H9 (cell line): ENCODE measurements around the gene IL12RB2. TPM values are rescaled to one million over a fixed set of nuclear protein-coding genes. Genes with fewer than 3 reads are reported as not detected.
A peak's percentile ranks its signal among the peaks of the same experiment; 100 is the strongest.

Experiments used
- DNase-seq: peaks from one replicate; pipeline ENCODE4 v3.0.0-alpha.2; 2017
- H2AFZ ChIP-seq: one replicate; pipeline ENCODE4 v1.6.1; 2013; ENCODE audit warnings: mild to moderate bottlenecking, low read length, control low read depth, moderate library complexity
- H2AK5ac ChIP-seq: 2 replicates; pipeline ENCODE4 v1.6.1; 2013; ENCODE audit warnings: low read length, control low read depth, mixed read lengths; ENCODE audit not compliant: insufficient read length
- H2BK120ac ChIP-seq: one replicate; pipeline ENCODE4 v1.6.1; 2013; ENCODE audit warnings: low read depth, mild to moderate bottlenecking, low read length, control low read depth, inconsistent platforms; ENCODE audit not compliant: poor library complexity, severe bottlenecking
- H2BK12ac ChIP-seq: 2 replicates; pipeline ENCODE4 v1.6.1; 2013; ENCODE audit warnings: low read length, control low read depth, mixed read lengths, low read depth; ENCODE audit not compliant: insufficient read length
- H2BK15ac ChIP-seq: 2 replicates; pipeline ENCODE4 v1.6.1; 2013; ENCODE audit warnings: low read depth, low read length, control low read depth
- H2BK20ac ChIP-seq: one replicate; pipeline ENCODE4 v1.6.1; 2013; ENCODE audit warnings: low read depth, mild to moderate bottlenecking, low read length, control low read depth, inconsistent platforms; ENCODE audit not compliant: poor library complexity, severe bottlenecking
- H2BK5ac ChIP-seq: 2 replicates; pipeline ENCODE4 v1.6.1; 2013; ENCODE audit warnings: low read length, control low read depth, mixed read lengths; ENCODE audit not compliant: insufficient read length
- H3K14ac ChIP-seq: 2 replicates; pipeline ENCODE4 v1.6.1; 2013; ENCODE audit warnings: low read length, control low read depth; ENCODE audit not compliant: insufficient read depth
- H3K18ac ChIP-seq: 2 replicates; pipeline ENCODE4 v1.6.1; 2013; ENCODE audit warnings: low read depth, mild to moderate bottlenecking, mixed read lengths, low read length, control low read depth; ENCODE audit not compliant: insufficient read length
- H3K23ac ChIP-seq: 2 replicates; pipeline ENCODE4 v1.6.1; 2013; ENCODE audit warnings: low read length, control low read depth, mixed read lengths, low read depth; ENCODE audit not compliant: insufficient read length
- H3K23me2 ChIP-seq: 2 replicates; pipeline ENCODE4 v1.6.1; 2013; ENCODE audit warnings: low read depth, mild to moderate bottlenecking, mixed read lengths, low read length, control low read depth; ENCODE audit not compliant: insufficient read length, poor library complexity, severe bottlenecking
- H3K27ac ChIP-seq: 2 replicates; pipeline ENCODE4 v1.5.1; 2013; ENCODE audit warnings: low read length, control low read depth, mixed read lengths, low read depth; ENCODE audit not compliant: insufficient read length
- H3K27me3 ChIP-seq: 2 replicates; pipeline ENCODE4 v1.6.1; 2013; ENCODE audit warnings: low read length, control low read depth, inconsistent platforms; ENCODE audit not compliant: insufficient read depth
- H3K4ac ChIP-seq: 2 replicates; pipeline ENCODE4 v1.6.1; 2013; ENCODE audit warnings: low read depth, mild to moderate bottlenecking, control low read depth, inconsistent platforms, low read length, moderate library complexity
- H3K4me1 ChIP-seq: 2 replicates; pipeline ENCODE4 v1.6.1; 2013; ENCODE audit warnings: low read length, control low read depth, inconsistent platforms; ENCODE audit not compliant: insufficient read depth
- H3K4me2 ChIP-seq: 2 replicates; pipeline ENCODE4 v1.6.1; 2013; ENCODE audit warnings: low read length, control low read depth, mixed read lengths; ENCODE audit not compliant: insufficient read length, insufficient read depth
- H3K56ac ChIP-seq: 2 replicates; pipeline ENCODE4 v1.6.1; 2013; ENCODE audit warnings: low read depth, mild to moderate bottlenecking, mixed read lengths, low read length, control low read depth; ENCODE audit not compliant: insufficient read length
- H3K79me1 ChIP-seq: 2 replicates; pipeline ENCODE4 v1.6.1; 2013; ENCODE audit warnings: low read depth, mild to moderate bottlenecking, moderate library complexity, low read length, control low read depth, inconsistent platforms; ENCODE audit not compliant: insufficient read depth, poor library complexity, severe bottlenecking
- H3K79me2 ChIP-seq: 2 replicates; pipeline ENCODE4 v1.6.1; 2013; ENCODE audit warnings: low read length, control low read depth, inconsistent platforms; ENCODE audit not compliant: insufficient read depth
- H3K9ac ChIP-seq: 2 replicates; pipeline ENCODE4 v1.6.1; 2013; ENCODE audit warnings: low read length, control low read depth, mixed read lengths; ENCODE audit not compliant: insufficient read length; ENCODE audit errors: extremely low read depth
- H3K9me3 ChIP-seq: one replicate; pipeline ENCODE4 v1.6.1; 2013; ENCODE audit warnings: low read depth, low read length, inconsistent platforms; ENCODE audit not compliant: control insufficient read depth
- H3T11ph ChIP-seq: one replicate; pipeline ENCODE4 v1.6.1; 2013; ENCODE audit warnings: mild to moderate bottlenecking, low read length, control low read depth, inconsistent platforms
- H4K20me1 ChIP-seq: one replicate; pipeline ENCODE4 v1.6.1; 2013; ENCODE audit not compliant: control insufficient read depth, insufficient read length, insufficient read depth
- H4K5ac ChIP-seq: 2 replicates; pipeline ENCODE4 v1.6.1; 2013; ENCODE audit warnings: low read depth, mild to moderate bottlenecking, mixed read lengths, low read length, control low read depth; ENCODE audit not compliant: insufficient read length
- H4K8ac ChIP-seq: replicated peaks from 2 replicates; pipeline ENCODE4 v1.6.1; 2013; ENCODE audit warnings: low read length, control low read depth, mixed read lengths, low read depth; ENCODE audit not compliant: insufficient read length
- H4K91ac ChIP-seq: 2 replicates; pipeline ENCODE4 v1.6.1; 2013; ENCODE audit warnings: low read depth, mild to moderate bottlenecking, moderate library complexity, mixed read lengths, low read length, control low read depth; ENCODE audit not compliant: insufficient read length
- H3K27ac Mint-ChIP-seq, 3 experiments: 2 replicates in 2 of 3; 3 replicates in 1 of 3; pipeline ENCODE4 v1.8.0; 2020 to 2021; ENCODE audit warnings: mixed read lengths in 3 of 3, mild to moderate bottlenecking in 1 of 3, moderate library complexity in 1 of 3
- H3K27me3 Mint-ChIP-seq: 2 replicates; pipeline ENCODE4 v1.8.0; 2021; ENCODE audit warnings: low read depth, mild to moderate bottlenecking, moderate library complexity, mixed read lengths
- H3K36me3 Mint-ChIP-seq, 3 experiments: 2 replicates in 2 of 3; 3 replicates in 1 of 3; pipeline ENCODE4 v1.8.0; 2020 to 2021; ENCODE audit warnings: low read depth in 3 of 3, mixed read lengths in 3 of 3; ENCODE audit not compliant: insufficient read depth in 1 of 3
- H3K4me1 Mint-ChIP-seq, 2 experiments: 2 replicates each; pipeline ENCODE4 v1.8.0; 2020; ENCODE audit warnings: mixed read lengths in 2 of 2
- H3K4me3 Mint-ChIP-seq, 2 experiments: 2 replicates in 1 of 2; 3 replicates in 1 of 2; pipeline ENCODE4 v1.8.0; 2020 to 2021; ENCODE audit warnings: mild to moderate bottlenecking in 2 of 2, mixed read lengths in 2 of 2, moderate library complexity in 1 of 2
- H3K9me3 Mint-ChIP-seq, 2 experiments: 2 replicates in 1 of 2; 3 replicates in 1 of 2; pipeline ENCODE4 v1.8.0; 2020; ENCODE audit warnings: mild to moderate bottlenecking in 2 of 2, mixed read lengths in 2 of 2, moderate library complexity in 1 of 2
- CTCF ChIP-seq: fragments of 200-600 bp; sonication (generic); conservative IDR thresholded peaks from 3 replicates; pipeline ENCODE4 v1.8.0; 2021; ENCODE audit warnings: antibody characterized with exemption, mild to moderate bottlenecking
- WGBS: extraction: QIAGEN DNeasy Blood & Tissue Kit; methylation state at CpG from one replicate; pipeline ENCODE4 v1.1.7; 2013; ENCODE audit warnings: missing lambda C conversion rate, low lambda C conversion rate, mixed read lengths; ENCODE audit not compliant: insufficient read length; ENCODE audit errors: extremely low coverage; 5-methylcytosine and 5-hydroxymethylcytosine counted together
- total RNA-seq: library from RNA; stranded (reverse); gene quantifications from 2 replicates; pipeline ENCODE4 v1.2.1, GENCODE V29; 2021

The IL12RB2 gene
- total RNA-seq, 1 experiment from 2014 or later: 0.77 TPM

GRCh38 chr1:67441183-67441582 lies 133.5 kb downstream of the IL12RB2 start:
- Histone ChIP-seq H3K9ac (no peak overlapping the region), H3K4me2 (no peak overlapping the region), H3K4ac (no peak overlapping the region), H3K79me1 (no peaks in the 10 kb centered on the region), H4K8ac (no peak overlapping the region), H4K20me1 (no peaks in the 10 kb centered on the region), H2BK20ac (no peak overlapping the region), H4K91ac (no peak overlapping the region), H2AFZ (peak overlapping the region; percentile 73), H2BK5ac (no peak overlapping the region), H3K79me2 (no peaks in the 10 kb centered on the region), H3K9me3 (no peaks in the 10 kb centered on the region), H3K27me3 (no peaks in the 10 kb centered on the region), H4K5ac (no peak overlapping the region), H3K4me1 (no peaks in the 10 kb centered on the region), H3K27ac (no peak overlapping the region), H3K23me2 (no peaks in the 10 kb centered on the region), H3K18ac (no peak overlapping the region), H3T11ph (no peak overlapping the region), H3K23ac (no peak overlapping the region), H2BK120ac (no peak overlapping the region), H3K14ac (no peak overlapping the region), H2BK15ac (no peak overlapping the region), H3K56ac (no peak overlapping the region), H2BK12ac (no peak overlapping the region), H2AK5ac (no peak overlapping the region)
- no peak for TF ChIP-seq CTCF
- WGBS: no CpG with 5 or more reads among the region's 3 CpGs
- Mint-ChIP-seq H3K4me1 (peaks cover 6 to 10% of the 10 kb centered on the region in 2 experiments; a peak in 3 of 4 replicates), H3K27me3 (no peaks in the 10 kb centered on the region), H3K27ac (no peak overlapping the region; a peak in 2 of 7 replicates), H3K9me3 (no peaks in the 10 kb centered on the region), H3K36me3 (no peaks in the 10 kb centered on the region), H3K4me3 (no peak overlapping the region)
- DNase-seq: no peak
